Thyroid gland (tissue), 4 donors: ENCODE measurements around the gene PCBD1. TPM values are rescaled to one million over a fixed set of nuclear protein-coding genes. Genes with fewer than 3 reads are reported as not detected.

Experiments used
- DNase-seq, 2 donors: peaks; one replicate each; pipeline ENCODE4 v3.0.0-alpha.2; 2019
- H3K27ac ChIP-seq, 3 donors: fragments of 200-600 bp; sonication (generic); 1 replicate in 2 of 3; 2 replicates in 1 of 3; pipeline ENCODE4 v1.5.1; 2016 to 2019; ENCODE audit warnings: mild to moderate bottlenecking in 1 of 3, moderate library complexity in 1 of 3
- H3K27me3 ChIP-seq: fragments of 200-600 bp; sonication (generic); one replicate; pipeline ENCODE4 v1.5.1; 2019
- H3K36me3 ChIP-seq, 2 donors: fragments of 200-600 bp; sonication (generic); one replicate each; pipeline ENCODE4 v1.5.1; 2016 to 2019
- H3K4me1 ChIP-seq, 2 donors: fragments of 200-600 bp; sonication (generic); one replicate each; pipeline ENCODE4 v1.5.1; 2017 to 2019
- H3K4me3 ChIP-seq, 3 donors: fragments of 200-600 bp; sonication (generic); replicated peaks in 1 of 3; 1 replicate in 2 of 3; 2 replicates in 1 of 3; pipeline ENCODE4 v1.5.1; 2016; ENCODE audit warnings: mild to moderate bottlenecking in 1 of 3
- H3K9me3 ChIP-seq: fragments of 200-600 bp; sonication (generic); one replicate; pipeline ENCODE4 v1.5.1; 2017
- CTCF ChIP-seq, 6 experiments: fragments of 200-600 bp in 3 of 6; fragments of 450-650 bp in 3 of 6; sonication (generic) in 3 of 6; IDR thresholded peaks; one replicate each; pipeline ENCODE4 v1.5.1; 2016 to 2019; ENCODE audit warnings: antibody characterized with exemption in 6 of 6, mild to moderate bottlenecking in 2 of 6, inconsistent platforms in 1 of 6, moderate library complexity in 1 of 6
- POLR2A ChIP-seq, 2 donors: fragments of 450-650 bp; IDR thresholded peaks; one replicate each; pipeline ENCODE4 v1.6.1; 2017; ENCODE audit warnings: antibody characterized with exemption in 2 of 2, mild to moderate bottlenecking in 2 of 2, moderate library complexity in 1 of 2
- WGBS, 2 donors: methylation state at CpG; one replicate each; pipeline ENCODE4 v1.1.5; 2017; 5-methylcytosine and 5-hydroxymethylcytosine counted together
- intact Hi-C: fragments of 100-400 bp; cut with DNase I; formaldehyde crosslinking; loops from one replicate; pipeline ENCODE4 v1.15.1; 2023
- total RNA-seq, 4 donors: library from RNA; depleted of rRNA; stranded (reverse); fragments of >200 nt; gene quantifications; one replicate each; pipeline ENCODE4 v1.2.3, GENCODE V29; 2016

PCBD1 gene
- total RNA-seq, 4 donors from 2014 or later, result 39.4 to 124 (median 86.8) TPM

GRCh38 chr10:70910486-70911341 lies 22.3 kb upstream of the PCBD1 start:
- no peak for DNase-seq
- H3K9me3 ChIP-seq, result no peaks in the 10 kb centered on the region
- 89 to 90% methylated on average over 9 to 13 of the region's 16 CpGs for WGBS, 2 donors
- intact Hi-C loops, result loop anchor here (5.0 kb wide), 1 partner anchor 377 kb away; no protein-coding TSS in a partner anchor
- no peak overlapping the region for H3K4me3 ChIP-seq
- no peaks in the 10 kb centered on the region for H3K4me1 ChIP-seq
- H3K27ac ChIP-seq, result no peak overlapping the region
- H3K27me3 ChIP-seq, result no peaks in the 10 kb centered on the region
- no peaks in the 10 kb centered on the region for H3K36me3 ChIP-seq
- TF ChIP-seq CTCF (IDR thresholded peaks at IDR 0.05) (no peak), POLR2A (IDR thresholded peaks at IDR 0.05) (no peak)

GRCh38 chr10:70909326-70909935 lies 21.1 kb upstream of the PCBD1 start:
- Histone ChIP-seq H3K36me3 (no peaks in the 10 kb centered on the region), H3K27me3 (no peaks in the 10 kb centered on the region), H3K9me3 (no peaks in the 10 kb centered on the region), H3K4me3 (no peak overlapping the region), H3K4me1 (no peaks in the 10 kb centered on the region), H3K27ac (no peak overlapping the region)
- 79 to 83% methylated on average over 9 of the region's 9 CpGs for WGBS, 2 donors
- no peak for DNase-seq
- no peak for TF ChIP-seq CTCF (IDR thresholded peaks at IDR 0.05)
- no peak for TF ChIP-seq POLR2A (IDR thresholded peaks at IDR 0.05)
- intact Hi-C loops, result no loop called here

GRCh38 chr10:70908406-70909296 lies 20.3 kb upstream of the PCBD1 start:
- Histone ChIP-seq H3K4me3 (no peak overlapping the region), H3K27ac (no peak overlapping the region), H3K27me3 (no peaks in the 10 kb centered on the region), H3K9me3 (no peaks in the 10 kb centered on the region), H3K4me1 (no peaks in the 10 kb centered on the region), H3K36me3 (no peaks in the 10 kb centered on the region)
- WGBS, 2 donors, result 85% methylated on average over 12 of the region's 12 CpGs
- intact Hi-C loops, result no loop called here
- no peak for DNase-seq
- no peak for TF ChIP-seq POLR2A (IDR thresholded peaks at IDR 0.05)
- TF ChIP-seq CTCF (IDR thresholded peaks at IDR 0.05), result no peak

GRCh38 chr10:70907637-70908405 lies 19.5 kb upstream of the PCBD1 start:
- no peaks in the 10 kb centered on the region for H3K9me3 ChIP-seq
- TF ChIP-seq POLR2A (IDR thresholded peaks at IDR 0.05), result no peak
- TF ChIP-seq CTCF (IDR thresholded peaks at IDR 0.05), result no peak
- peaks cover 0 to 6% of the 10 kb centered on the region in 2 donors for H3K4me1 ChIP-seq
- intact Hi-C loops, result no loop called here
- H3K27ac ChIP-seq, result no peak overlapping the region
- H3K36me3 ChIP-seq, result no peaks in the 10 kb centered on the region
- H3K27me3 ChIP-seq, result no peaks in the 10 kb centered on the region
- DNase-seq, result no peak
- 78 to 83% methylated on average over 16 of the region's 16 CpGs for WGBS, 2 donors
- H3K4me3 ChIP-seq, result no peak overlapping the region
